ENCODE results near the gene TSR1.

TSR1 gene

GRCh38 chr17:2372681-2373080 is 36.4 kb upstream of the TSR1 start:
- no peak for TF ChIP-seq CTCF (conservative IDR thresholded peaks at IDR 0.05; ENCODE audit: low read length)

GRCh38 chr17:2372180-2372579 is 35.9 kb upstream of the TSR1 start:
- TF ChIP-seq CTCF (conservative IDR thresholded peaks at IDR 0.05; ENCODE audit: low read length), result no peak
- DNase-seq (ENCODE audit: low read depth), result no peak

More at GRCh38 chr17:2372681-2373080, 36.4 kb upstream of the TSR1 start:
- no peak overlapping the region for H3K4me3 ChIP-seq (ENCODE audit: low read length)
- no peak for DNase-seq (ENCODE audit: low read depth)

GRCh38 chr17:2371183-2372130 is 35.2 kb upstream of the TSR1 start:
- TF ChIP-seq CTCF (conservative IDR thresholded peaks at IDR 0.05; ENCODE audit: low read length), result no peak
- no peak for DNase-seq (ENCODE audit: low read depth)
- H3K4me3 ChIP-seq (ENCODE audit: low read length), result no peak overlapping the region

More at GRCh38 chr17:2372180-2372579, 35.9 kb upstream of the TSR1 start:
- H3K4me3 ChIP-seq (ENCODE audit: low read length), result no peak overlapping the region

GRCh38 chr17:2370211-2370589 is 33.9 kb upstream of the TSR1 start:
- TF ChIP-seq CTCF (conservative IDR thresholded peaks at IDR 0.05; ENCODE audit: low read length), result no peak
- H3K4me3 ChIP-seq (ENCODE audit: low read length), result no peak overlapping the region
- DNase-seq (ENCODE audit: low read depth), result no peak

GRCh38 chr17:2369551-2370210 is 33.4 kb upstream of the TSR1 start:
- H3K4me3 ChIP-seq (ENCODE audit: low read length), result no peak overlapping the region
- DNase-seq (ENCODE audit: low read depth), result no peak
- TF ChIP-seq CTCF (conservative IDR thresholded peaks at IDR 0.05; ENCODE audit: low read length), result no peak

GRCh38 chr17:2369039-2369438 is 32.8 kb upstream of the TSR1 start:
- no peak overlapping the region for H3K4me3 ChIP-seq (ENCODE audit: low read length)
- DNase-seq (ENCODE audit: low read depth), result no peak
- no peak for TF ChIP-seq CTCF (conservative IDR thresholded peaks at IDR 0.05; ENCODE audit: low read length)

All from AG10803 (cell line).